ENCODE measurements around the gene ZNF618.
"Not testable (repeated sequence)": the region's sequence is repeated elsewhere in the genome, so short reads cannot be mapped to it uniquely, and the experiment has no call there.

Gene ZNF618

GRCh38 chr9:114076237-114077161 is 200.4 kb downstream of the ZNF618 start:
- no peak overlapping the region for H3K27ac Mint-ChIP-seq
- no peak overlapping the region for H3K4me3 Mint-ChIP-seq
- H3K27me3 Mint-ChIP-seq = no peaks in the 10 kb centered on the region
- H3K36me3 Mint-ChIP-seq = no peaks in the 10 kb centered on the region
- H3K4me1 Mint-ChIP-seq = no peaks in the 10 kb centered on the region
- H3K9me3 Mint-ChIP-seq = no peaks in the 10 kb centered on the region

DNA sequence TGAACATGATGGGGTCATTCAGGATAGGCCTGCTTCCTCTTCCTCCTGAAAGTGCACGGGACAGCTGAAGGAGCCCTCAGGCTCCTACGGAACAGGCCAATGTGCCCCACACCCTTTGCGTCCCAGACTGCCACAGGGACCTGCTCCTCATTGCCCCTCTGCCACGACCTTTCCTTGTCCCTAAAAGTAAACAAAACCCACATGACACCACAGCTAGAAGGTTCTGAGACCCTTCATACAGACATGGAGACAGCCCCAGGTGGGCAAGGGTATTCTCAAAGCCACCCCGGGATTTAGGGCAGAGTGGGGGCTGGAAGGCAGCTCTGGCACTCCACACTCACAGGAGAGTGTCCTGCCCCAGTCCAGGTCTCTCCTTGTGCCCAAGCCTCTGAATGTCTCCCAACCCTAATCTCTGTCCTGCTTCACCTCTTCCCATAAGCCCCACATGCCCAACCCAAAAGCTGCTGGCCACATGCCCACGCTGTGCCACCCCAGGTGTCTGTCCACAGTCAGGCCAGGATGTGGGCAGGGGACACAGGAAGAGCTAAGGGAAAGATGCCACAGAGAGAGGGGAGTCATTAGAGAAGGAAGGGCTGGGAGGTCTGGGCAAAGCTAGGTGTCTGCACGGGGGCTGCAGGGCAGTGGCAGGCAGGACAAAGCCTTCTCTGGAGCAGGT is 201.2 kb downstream of the ZNF618 start:
- Mint-ChIP-seq H3K27me3 (no peaks in the 10 kb centered on the region), H3K27ac (no peak overlapping the region), H3K4me1 (no peaks in the 10 kb centered on the region), H3K4me3 (no peak overlapping the region), H3K9me3 (no peaks in the 10 kb centered on the region), H3K36me3 (no peaks in the 10 kb centered on the region)

DNA sequence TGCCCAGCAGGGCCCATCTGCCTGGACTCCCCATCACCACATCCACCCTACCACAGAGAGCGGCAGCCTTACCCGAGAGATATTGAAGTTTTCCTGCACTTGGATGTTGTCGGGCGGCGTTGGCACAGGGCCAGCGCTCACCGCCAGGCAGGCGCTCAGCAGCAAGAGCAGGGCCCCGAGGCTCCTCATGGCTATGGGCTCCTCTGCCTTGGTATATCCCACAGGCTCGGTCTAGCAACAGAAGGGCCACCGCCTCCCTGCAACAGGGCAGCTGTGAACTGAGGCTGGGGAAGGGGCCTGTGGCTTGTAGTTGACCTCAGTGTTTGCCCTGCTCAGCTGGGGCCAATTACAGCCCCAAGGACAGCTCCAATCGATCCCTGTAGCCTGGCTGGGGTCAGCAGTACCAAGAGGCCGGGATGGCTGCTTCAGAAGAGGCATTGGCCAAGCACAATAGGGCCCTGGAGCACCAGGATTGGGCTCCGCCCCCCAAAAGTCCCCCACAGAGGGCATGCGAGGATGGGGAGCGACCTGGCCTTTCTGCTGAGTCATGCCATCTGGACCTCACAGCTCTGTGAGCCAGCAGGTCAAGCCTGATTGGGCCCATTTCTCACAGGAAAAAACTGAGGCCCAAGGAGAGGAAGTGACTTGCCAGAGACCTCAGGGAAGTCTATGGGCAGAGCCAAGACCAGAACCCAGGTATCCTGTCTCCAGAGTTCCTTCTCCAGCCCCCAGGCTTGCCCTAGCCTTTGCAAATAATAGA is 202.1 kb downstream of the ZNF618 start, which contains the start of gene AMBP:
Gene AMBP, minus strand, starts transcription at position 280 of the 760 bp plus-strand sequence. Its CDS starts 91 bp downstream, at position 189.
- no peak within 1 kb of the TSS for H3K4me3 Mint-ChIP-seq
- no peak within 1 kb of the TSS for H3K27ac Mint-ChIP-seq
- H3K9me3 Mint-ChIP-seq = no peaks in the 10 kb centered on the region
- no peaks in the 10 kb centered on the region for H3K27me3 Mint-ChIP-seq
- H3K4me1 Mint-ChIP-seq = no peaks in the 10 kb centered on the region
- H3K36me3 Mint-ChIP-seq = no peaks in the 10 kb centered on the region

DNA sequence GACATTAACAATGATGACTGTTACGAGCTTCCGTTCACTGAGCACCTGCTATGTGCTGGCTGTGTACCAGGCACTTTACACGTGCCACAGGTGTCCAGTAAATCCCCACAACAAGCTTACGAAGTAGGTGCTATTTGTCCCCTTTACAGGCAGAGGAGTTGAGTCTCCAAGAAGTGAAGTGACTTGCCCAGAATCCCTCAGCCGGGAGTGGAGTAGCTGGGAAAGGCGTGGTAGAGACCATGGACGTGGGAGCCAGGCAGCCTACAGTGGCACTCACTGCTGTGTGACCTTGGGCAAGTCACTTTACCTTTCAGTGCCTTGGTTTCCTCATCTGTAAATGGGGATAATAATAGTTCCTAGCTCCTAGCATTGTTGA is 202.7 kb downstream of the ZNF618 start:
- no peaks in the 10 kb centered on the region for H3K9me3 Mint-ChIP-seq
- no peaks in the 10 kb centered on the region for H3K27me3 Mint-ChIP-seq
- H3K27ac Mint-ChIP-seq = no peak overlapping the region
- H3K4me1 Mint-ChIP-seq = no peaks in the 10 kb centered on the region
- H3K36me3 Mint-ChIP-seq = no peaks in the 10 kb centered on the region
- no peak overlapping the region for H3K4me3 Mint-ChIP-seq

DNA sequence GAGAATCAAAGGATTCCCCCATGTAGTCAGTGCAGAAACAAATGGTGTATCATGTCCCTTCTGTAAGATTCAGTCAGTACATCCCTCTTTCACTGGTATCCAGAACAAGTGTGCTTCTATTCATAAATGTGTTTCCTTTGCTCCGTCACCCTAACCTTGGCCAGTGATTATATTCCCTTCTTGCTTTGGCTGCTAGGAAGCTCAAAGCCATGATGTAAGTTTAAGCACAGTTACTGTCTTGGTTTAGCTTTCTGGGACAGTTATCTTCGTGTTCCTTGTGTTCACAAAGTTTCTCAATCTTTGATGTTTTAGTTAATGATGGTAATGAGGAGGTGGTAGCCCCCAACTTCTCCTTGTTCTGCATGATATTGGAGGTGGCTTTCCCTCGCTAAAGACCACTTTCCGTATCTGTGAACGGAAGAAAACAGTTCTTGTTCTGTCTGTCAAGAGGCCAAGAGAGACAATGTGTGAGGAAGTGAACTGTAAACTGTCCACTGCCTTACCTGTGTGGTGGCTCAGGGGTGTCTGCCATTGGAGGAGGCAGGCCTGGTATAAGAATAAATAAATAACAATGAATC is 204.2 kb downstream of the ZNF618 start:
- Mint-ChIP-seq H3K4me3 (no peak overlapping the region), H3K9me3 (no peaks in the 10 kb centered on the region), H3K36me3 (no peaks in the 10 kb centered on the region), H3K4me1 (no peaks in the 10 kb centered on the region), H3K27ac (no peak overlapping the region), H3K27me3 (peaks cover 1% of the 10 kb centered on the region)

GRCh38 chr9:114080773-114081440 is 204.8 kb downstream of the ZNF618 start:
- Mint-ChIP-seq H3K36me3 (no peaks in the 10 kb centered on the region), H3K27me3 (peaks cover 1% of the 10 kb centered on the region), H3K27ac (no peak overlapping the region), H3K9me3 (no peaks in the 10 kb centered on the region), H3K4me3 (no peak overlapping the region), H3K4me1 (no peaks in the 10 kb centered on the region)

- Mint-ChIP-seq H3K4me3 (no peak overlapping the region), H3K36me3 (no peaks in the 10 kb centered on the region), H3K27me3 (peaks cover 1% of the 10 kb centered on the region), H3K27ac (no peak overlapping the region), H3K4me1 (no peaks in the 10 kb centered on the region), H3K9me3 (no peaks in the 10 kb centered on the region)
Observed at GRCh38 chr9:114081441-114082016, 205.4 kb downstream of the ZNF618 start.

DNA sequence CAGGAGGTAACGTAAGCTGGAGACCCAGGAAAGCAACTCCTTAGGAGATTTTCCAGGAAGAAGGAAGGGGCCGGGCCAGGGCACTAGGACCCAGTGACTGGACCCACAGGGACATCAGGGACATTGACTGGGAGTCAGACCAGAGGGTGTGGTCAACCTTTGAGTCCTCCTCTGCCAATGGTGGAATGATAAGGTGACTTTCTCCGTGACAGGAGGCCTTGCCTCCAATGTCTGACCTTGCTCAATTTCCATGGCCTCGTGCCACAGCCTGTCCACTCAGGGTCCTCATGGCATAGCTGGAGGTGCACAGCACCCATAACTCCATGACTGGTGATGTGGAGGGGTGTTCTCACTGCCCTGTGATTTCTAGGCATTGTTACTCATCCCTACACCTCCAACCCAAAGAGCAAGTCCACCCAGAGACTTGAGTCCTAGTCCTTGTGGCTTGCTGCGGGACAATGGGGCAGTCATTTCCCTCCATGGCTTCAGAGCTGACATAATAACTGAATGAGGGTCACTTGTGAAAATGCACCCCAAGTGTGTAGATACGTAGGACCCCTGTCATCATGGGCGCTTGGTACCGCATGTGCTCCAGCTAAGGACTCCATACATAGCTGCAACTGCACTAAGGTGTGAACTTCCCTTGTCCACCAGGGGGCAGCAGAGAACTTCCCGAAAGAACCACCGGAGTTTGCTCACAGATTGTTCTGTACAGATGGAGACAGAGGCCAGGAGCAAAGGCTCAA is 206.1 kb downstream of the ZNF618 start:
- no peak overlapping the region for H3K27ac Mint-ChIP-seq
- H3K27me3 Mint-ChIP-seq = peaks cover 1% of the 10 kb centered on the region
- H3K9me3 Mint-ChIP-seq = no peaks in the 10 kb centered on the region
- H3K4me3 Mint-ChIP-seq = no peak overlapping the region
- no peaks in the 10 kb centered on the region for H3K36me3 Mint-ChIP-seq
- H3K4me1 Mint-ChIP-seq = no peaks in the 10 kb centered on the region

GRCh38 chr9:114082763-114083412 is 206.8 kb downstream of the ZNF618 start:
- not testable (repeated sequence) for H3K27ac Mint-ChIP-seq, H3K4me3 Mint-ChIP-seq, H3K27me3 Mint-ChIP-seq, H3K4me1 Mint-ChIP-seq, H3K9me3 Mint-ChIP-seq, H3K36me3 Mint-ChIP-seq

DNA sequence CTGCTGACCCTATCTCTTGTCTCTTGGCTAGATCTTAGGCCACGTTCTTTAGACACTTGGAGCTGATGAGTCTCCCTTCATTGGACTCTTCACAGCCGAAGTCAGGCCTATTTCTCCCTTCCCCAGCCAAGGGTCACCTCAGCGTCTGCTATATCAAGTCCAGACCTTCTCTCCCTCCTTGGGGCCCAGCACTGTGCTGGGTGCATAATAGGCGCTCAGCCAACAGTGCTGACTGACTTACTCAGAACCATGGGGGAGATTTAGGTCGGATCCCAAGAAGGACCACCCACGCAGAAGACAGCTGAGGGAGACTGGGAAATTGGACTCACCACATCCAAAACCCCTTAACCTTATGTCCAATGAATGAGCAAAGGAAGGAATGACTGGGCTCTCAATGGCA is 207.6 kb downstream of the ZNF618 start:
- Mint-ChIP-seq H3K27me3 (peaks cover 1% of the 10 kb centered on the region), H3K9me3 (no peaks in the 10 kb centered on the region), H3K27ac (peak overlapping the region; percentile 14), H3K4me3 (no peak overlapping the region), H3K4me1 (no peaks in the 10 kb centered on the region), H3K36me3 (no peaks in the 10 kb centered on the region)

GRCh38 chr9:114084282-114085073 is 208.4 kb downstream of the ZNF618 start:
- no peaks in the 10 kb centered on the region for H3K9me3 Mint-ChIP-seq
- no peaks in the 10 kb centered on the region for H3K4me1 Mint-ChIP-seq
- no peak overlapping the region for H3K4me3 Mint-ChIP-seq
- no peak overlapping the region for H3K27ac Mint-ChIP-seq
- no peaks in the 10 kb centered on the region for H3K36me3 Mint-ChIP-seq
- peaks cover 1% of the 10 kb centered on the region for H3K27me3 Mint-ChIP-seq

- Mint-ChIP-seq H3K27me3 (peaks cover 1% of the 10 kb centered on the region), H3K9me3 (no peaks in the 10 kb centered on the region), H3K36me3 (no peaks in the 10 kb centered on the region), H3K4me3 (no peak overlapping the region), H3K4me1 (no peaks in the 10 kb centered on the region), H3K27ac (no peak overlapping the region)
Observed at GRCh38 chr9:114085387-114085789, 209.3 kb downstream of the ZNF618 start.

GRCh38 chr9:114086009-114086408 is 209.9 kb downstream of the ZNF618 start:
- no peaks in the 10 kb centered on the region for H3K4me1 Mint-ChIP-seq
- H3K27ac Mint-ChIP-seq = no peak overlapping the region
- H3K4me3 Mint-ChIP-seq = no peak overlapping the region
- no peaks in the 10 kb centered on the region for H3K9me3 Mint-ChIP-seq
- H3K36me3 Mint-ChIP-seq = no peaks in the 10 kb centered on the region
- H3K27me3 Mint-ChIP-seq = peaks cover 1% of the 10 kb centered on the region

Data from activated naive CD4-positive, alpha-beta T cell treated with anti-CD3 and anti-CD28 coated beads, Interleukin-2, amount 50 U/mL, for 24 hours (primary cell).